HG03064 (cell line): ENCODE measurements around the gene REXO4.
A peak's percentile ranks its signal among the peaks of the same experiment; 100 is the strongest.

Source experiments
- ATAC-seq: cut with Tn5 transposase; IDR thresholded peaks from one replicate; pipeline ENCODE4 v1.9.1; 2021; ENCODE audit warnings: low read depth; ENCODE audit not compliant: unreplicated experiment

REXO4 gene

GRCh38 chr9:133417541-133418461 lies at the start of gene REXO4:
Gene REXO4, minus strand, starts transcription at chr9:133418010. Its CDS starts 166 bp downstream, at chr9:133417844.
- ATAC-seq = peak; percentile 52

DNA sequence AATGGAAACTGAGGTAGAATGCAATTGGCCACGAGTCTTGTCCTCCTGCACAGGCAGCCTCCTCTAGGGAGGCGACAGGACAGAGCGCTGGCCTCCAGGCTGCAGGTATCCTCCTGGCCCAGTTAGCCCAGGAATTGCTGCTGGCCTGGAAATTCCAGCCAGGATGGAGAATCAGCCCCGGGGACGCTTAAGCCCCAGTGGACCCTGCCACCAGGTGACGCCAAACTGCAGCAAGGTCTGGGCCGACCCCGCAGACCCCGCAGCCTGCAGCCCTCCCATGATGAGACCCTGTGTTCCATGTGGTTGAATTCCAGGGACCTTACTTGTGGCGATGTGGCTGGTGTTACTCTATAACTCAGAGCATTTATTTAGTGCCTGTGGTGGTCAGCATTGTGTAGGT lies 49.3 kb upstream of the REXO4 start:
- no peak for ATAC-seq

- ATAC-seq = no peak
Measured at GRCh38 chr9:133465984-133466383, 48.2 kb upstream of the REXO4 start.

GRCh38 chr9:133464638-133465037 lies 46.8 kb upstream of the REXO4 start:
- ATAC-seq = no peak

DNA sequence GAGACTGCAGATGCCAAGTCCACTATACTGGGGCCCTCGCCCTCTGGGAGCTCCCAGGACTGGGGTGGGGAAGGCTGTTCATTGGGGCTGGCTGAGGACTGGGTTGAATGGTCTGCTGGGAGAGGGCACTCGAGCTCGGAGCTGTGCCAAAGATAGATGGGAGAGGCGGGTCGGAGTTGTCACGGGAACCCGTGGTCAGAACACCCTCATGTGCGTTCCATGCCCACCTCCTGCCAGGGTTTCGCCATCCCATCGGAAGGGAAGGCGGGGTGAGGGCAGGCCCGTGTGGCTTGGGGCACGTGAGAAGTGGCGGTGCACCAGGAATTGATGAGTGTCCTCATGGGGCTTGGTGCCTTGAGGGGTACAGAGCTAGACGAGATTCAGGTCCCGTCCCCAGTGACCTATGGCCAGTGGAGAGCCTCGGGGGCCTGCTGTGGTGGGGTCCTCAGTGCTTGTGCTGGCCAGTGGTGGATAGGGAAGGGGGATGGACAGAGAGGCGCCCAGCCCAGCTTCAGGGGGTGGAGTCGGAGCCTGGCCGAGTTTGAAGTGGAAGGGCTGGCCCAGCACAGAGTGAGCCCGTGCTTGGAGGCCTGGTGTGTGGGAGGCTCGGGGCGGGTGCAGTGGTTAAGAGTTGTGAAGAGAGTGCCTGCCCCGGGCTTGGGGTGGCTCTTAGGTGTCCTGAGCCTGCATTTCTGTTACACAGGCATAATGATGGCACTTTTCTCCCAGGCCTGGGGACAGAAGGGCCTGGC lies 46.2 kb upstream of the REXO4 start:
- ATAC-seq = no peak

GRCh38 chr9:133463234-133463863 lies 45.5 kb upstream of the REXO4 start:
- no peak for ATAC-seq

DNA sequence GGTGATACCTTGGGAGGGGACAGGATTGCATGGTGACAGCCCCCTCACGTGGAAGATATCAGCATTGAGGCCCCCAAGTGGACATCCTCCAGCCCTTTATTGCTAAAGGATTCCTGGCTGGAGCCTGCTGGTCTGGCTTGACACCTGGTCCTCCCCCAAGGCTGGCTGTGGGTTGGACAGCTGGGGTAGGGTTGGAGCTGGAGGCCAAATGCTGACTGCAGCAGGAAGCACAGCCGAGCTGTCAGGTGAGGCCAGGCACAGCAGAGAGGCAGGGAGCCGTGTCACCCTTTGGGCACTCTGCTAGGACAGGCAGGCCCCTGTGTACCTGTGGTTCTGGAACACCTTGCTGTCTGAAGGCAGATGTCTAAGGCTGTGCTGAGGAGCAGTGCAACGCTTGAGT lies 44.2 kb upstream of the REXO4 start:
- no peak for ATAC-seq

- peak; percentile 8 for ATAC-seq
Measured at GRCh38 chr9:133460405-133461175, 42.8 kb upstream of the REXO4 start.

- peak; percentile 75 for ATAC-seq
Measured at GRCh38 chr9:133459476-133460404, 41.9 kb upstream of the REXO4 start, which contains the start of gene CACFD1. Gene CACFD1, plus strand, starts transcription at chr9:133459978. Its CDS starts 89 bp downstream, at chr9:133460067.

DNA sequence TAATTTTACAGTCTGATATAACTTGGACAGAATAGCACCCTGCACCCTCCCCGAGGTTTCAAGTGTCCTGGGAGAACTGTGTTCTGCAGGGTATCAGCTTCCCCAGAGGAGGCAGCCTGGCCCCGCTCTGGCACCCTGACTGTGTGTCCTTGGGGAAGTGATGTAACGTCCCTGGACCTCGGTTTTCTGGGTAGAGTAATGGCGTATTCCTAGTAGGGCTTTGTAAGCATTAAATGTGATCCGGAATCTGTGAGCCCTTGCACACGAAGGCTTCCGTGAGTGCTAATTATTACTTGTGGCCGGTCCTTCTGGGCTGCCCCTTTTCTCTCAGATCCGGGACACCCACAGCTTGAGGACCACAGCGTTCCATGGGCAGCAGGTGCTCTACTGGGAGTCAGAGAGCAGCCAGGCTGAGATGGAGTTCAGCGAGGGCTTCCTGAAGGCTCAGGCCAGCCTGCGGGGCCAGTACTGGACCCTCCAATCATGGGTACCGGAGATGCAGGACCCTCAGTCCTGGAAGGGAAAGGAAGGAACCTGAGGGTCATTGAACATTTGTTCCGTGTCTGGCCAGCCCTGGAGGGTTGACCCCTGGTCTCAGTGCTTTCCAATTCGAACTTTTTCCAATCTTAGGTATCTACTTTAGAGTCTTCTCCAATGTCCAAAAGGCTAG lies 41.0 kb upstream of the REXO4 start:
- ATAC-seq = no peak

DNA sequence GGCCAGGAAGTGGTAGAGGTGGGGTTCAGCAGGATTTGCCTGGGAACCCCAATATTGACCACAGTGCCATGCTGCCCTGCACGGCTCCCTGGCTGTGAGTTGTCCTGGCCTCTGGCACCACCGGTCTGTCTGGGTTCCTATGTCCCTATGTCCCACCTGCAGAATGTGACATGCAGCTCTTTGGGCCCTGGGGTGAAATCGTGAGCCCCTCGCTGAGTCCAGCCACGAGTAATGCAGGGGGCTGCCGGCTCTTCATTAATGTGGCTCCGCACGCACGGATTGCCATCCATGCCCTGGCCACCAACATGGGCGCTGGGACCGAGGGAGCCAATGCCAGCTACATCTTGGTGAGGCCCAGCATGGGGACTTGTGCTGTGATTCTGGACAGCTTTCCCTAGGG lies 39.9 kb upstream of the REXO4 start:
- no peak for ATAC-seq

DNA sequence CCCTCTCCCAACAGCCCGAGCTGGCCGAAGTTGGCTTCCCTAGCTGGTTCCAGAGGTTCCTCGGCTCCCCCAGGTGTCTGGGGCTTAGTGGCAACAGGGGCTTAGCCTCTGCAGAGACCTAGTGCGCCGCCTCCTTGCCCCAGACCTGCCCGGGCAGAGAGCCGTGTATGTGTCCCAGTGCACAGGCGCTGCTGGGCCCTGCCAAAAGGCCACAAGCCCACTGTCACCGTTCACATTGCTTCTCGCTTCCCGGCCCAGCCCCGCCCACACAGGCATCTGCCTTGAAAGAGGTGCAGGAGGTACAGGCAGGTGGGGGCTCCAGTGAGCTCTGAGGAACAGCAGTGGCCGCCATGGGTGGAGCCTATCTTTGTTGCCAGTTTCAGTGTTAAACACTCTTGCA lies 39.4 kb upstream of the REXO4 start:
- no peak for ATAC-seq

GRCh38 chr9:133456409-133456808 lies 38.6 kb upstream of the REXO4 start:
- no peak for ATAC-seq

DNA sequence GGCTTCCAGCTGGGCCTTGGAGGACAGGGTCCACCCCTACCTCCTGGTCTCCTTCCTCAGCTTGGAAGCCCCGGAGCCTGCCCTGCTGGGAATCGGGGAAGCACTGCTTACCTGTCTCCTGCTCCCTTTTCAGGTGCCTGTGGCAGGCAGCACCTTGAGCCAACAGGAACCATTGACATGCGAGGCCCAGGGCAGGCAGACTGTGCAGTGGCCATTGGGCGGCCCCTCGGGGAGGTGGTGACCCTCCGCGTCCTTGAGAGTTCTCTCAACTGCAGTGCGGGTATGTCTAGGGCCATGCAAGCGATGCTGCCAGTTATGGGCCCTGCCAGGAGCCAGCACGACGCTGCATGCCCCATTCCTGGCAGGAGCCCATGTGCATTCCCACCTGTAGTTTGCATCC lies 38.1 kb upstream of the REXO4 start:
- no peak for ATAC-seq

DNA sequence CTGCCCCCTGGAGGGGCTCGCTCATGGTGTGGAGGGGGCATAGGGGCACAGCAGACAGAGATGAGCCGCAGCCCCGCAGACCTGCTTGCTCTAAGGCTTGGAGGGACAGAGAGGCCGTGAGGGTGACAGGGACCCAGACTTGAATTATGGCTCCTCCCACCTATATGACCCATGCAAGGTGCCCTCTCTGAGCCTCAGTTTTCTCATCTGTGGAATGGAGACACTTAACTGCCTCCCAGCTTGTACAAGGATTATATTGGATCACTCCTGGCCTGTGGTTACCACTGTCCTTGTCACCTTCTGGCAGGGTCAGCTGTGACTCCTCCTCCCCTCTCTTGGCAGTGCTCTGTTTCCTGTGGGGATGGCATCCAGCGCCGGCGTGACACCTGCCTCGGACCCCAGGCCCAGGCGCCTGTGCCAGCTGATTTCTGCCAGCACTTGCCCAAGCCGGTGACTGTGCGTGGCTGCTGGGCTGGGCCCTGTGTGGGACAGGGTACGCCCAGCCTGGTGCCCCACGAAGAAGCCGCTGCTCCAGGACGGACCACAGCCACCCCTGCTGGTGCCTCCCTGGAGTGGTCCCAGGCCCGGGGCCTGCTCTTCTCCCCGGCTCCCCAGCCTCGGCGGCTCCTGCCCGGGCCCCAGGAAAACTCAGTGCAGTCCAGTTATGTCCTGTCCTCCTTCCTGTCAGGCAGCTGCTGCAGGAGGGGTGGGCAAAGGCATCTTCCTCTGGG lies 37.3 kb upstream of the REXO4 start:
- ATAC-seq = no peak

DNA sequence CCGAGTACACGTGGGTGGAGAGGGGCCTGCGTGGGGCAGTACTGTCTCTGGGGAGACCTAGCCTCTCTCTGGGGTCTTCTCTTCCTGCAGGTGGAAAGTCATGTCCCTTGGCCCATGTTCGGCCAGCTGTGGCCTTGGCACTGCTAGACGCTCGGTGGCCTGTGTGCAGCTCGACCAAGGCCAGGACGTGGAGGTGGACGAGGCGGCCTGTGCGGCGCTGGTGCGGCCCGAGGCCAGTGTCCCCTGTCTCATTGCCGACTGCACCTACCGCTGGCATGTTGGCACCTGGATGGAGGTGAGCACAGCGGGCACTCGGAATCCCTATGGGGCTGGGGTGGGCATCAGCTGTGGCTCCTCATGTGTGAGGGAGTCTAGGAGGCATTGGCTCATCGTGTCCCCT lies 36.5 kb upstream of the REXO4 start:
- ATAC-seq = no peak

GRCh38 chr9:133453651-133454050 lies 35.8 kb upstream of the REXO4 start:
- ATAC-seq = no peak

DNA sequence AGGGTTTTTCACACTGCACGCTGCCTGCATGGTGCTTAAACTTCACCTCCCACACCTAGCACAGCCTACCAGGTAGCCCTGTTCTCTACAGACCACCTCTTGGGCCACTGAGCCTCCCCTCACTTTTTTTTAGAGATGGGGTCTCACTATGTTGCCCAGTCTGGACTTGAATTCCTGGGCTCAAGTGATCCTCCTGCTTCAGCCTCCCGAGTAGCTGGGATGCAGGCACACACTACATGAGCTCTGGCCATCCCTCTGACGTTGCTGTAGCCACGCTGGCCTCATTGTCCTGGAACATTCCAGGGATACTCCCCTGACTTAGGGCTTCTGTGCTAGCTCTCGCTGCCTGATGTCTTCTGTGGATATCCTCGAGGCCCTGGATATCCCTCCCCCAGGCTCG lies 34.8 kb upstream of the REXO4 start:
- no peak for ATAC-seq
